GM18508 (cell line): ENCODE results near the gene DPH5.
"Not testable (repeated sequence)": the region's sequence is repeated elsewhere in the genome, so short reads cannot be mapped to it uniquely, and the experiment has no call there.

Source experiments
- ATAC-seq: cut with Tn5 transposase; IDR thresholded peaks from one replicate; pipeline ENCODE4 v1.9.1; 2021; ENCODE audit warnings: moderate number of reproducible peaks; ENCODE audit not compliant: insufficient read depth, unreplicated experiment

The DPH5 gene

DNA sequence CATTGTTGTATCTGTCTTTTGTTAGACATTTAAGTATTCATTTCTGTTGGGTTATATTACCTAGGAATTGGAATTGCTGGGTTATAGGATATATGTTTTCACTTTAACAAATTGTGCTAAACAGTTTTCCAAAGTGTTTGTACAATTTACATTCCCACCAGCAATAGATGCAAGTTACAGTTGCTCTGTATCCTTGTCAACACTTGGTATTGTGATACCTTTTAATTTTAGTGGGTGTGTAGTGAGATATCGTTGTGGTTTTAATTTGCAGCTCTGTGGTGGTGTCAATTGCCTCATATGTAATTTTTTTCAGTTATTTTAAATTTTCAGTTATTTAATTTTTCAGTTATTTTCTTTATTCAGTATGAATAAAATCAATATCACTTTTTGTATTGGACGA, 7.4 kb upstream of the DPH5 start:
- ATAC-seq = no peak

- ATAC-seq = not testable (repeated sequence)
Observed at GRCh38 chr1:101032129-101032528, 6.5 kb upstream of the DPH5 start.

DNA sequence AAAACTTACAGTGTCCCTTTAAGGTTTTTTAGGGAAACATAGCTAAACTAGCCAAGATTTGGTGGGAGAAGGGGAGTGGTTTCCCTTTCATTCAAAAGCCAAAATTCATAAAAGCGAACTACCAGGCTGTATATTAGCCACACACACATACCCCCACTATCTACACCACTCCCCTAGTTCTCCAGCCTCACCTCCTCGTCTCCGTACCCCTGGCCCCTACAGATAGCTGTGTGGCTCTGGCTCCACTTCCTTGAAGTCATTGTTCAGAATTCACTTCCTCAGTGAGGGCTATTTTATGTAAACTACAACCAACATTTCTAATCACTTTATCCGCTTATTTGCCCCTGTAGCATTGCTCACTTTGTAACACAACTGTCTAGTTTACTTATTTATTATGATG, 5.3 kb upstream of the DPH5 start:
- ATAC-seq = no peak

- ATAC-seq = no peak
Observed at GRCh38 chr1:101029184-101029583, 3.6 kb upstream of the DPH5 start.

GRCh38 chr1:101028466-101028865, 2.9 kb upstream of the DPH5 start:
- ATAC-seq = no peak

DNA sequence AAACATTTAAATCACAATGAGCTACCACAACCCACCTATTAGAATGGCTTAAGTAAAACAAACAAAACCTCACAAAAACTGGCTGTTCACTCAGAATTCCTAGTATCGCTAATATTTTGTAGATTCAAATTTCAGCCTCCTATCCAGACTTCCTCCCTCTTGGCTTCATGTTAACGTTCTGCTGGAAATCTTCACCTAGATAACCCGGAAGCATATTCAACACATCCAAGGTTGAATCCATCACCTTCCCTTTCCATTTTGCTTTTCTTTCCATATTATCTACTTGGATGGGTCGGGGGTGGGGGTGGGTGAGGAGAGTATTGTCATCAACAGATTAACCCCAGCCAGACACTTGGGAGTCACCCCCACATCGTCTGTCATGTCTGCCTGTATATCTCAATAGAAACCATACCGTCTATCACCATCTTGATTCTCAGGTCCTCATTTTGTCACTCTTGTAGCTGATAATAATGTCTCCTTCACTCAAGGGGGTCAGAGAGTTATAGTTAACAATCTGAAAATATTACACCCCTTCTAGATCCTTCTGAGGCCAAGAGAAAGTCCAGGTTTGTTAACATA, 1.7 kb upstream of the DPH5 start:
- ATAC-seq = no peak

DNA sequence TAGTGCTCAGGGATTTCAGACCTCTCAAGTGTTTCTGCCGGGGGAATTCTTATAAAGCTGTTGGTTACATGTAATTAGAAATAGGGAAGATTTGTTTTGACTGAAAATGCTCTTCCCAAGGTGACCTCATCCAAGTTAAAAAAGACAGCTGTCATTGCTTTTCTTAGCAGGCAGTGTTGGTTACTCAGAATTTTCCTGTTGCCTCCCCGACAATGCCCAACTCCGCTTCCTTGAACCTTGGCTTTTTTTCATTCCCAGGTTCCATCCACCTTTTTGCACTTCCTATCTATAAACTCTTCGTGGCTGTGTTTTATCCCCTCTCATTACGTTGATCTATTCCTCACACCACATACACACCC, 825 bp upstream of the DPH5 start:
- ATAC-seq = no peak

DNA sequence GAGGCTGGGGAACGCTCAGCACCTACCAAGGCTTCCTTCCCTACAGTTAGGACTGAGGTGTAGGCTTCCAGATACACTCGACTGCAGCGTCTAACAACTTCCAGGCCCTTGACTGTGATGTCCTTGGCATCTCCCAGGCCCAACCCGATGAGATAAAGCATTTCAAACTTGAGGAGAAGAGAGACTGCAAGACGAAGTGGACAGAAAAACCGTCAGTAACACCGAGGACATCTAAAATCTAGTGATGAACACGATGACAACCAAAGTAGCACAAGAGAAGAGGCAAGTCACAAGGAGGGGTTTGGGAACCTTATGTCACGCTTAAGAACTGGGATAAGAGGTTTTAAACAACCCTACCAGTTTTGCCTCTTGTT, 314 bp downstream of the DPH5 start:
- peak; percentile 10 for ATAC-seq

- no peak for ATAC-seq
Observed at GRCh38 chr1:101022294-101022693, 3.3 kb downstream of the DPH5 start.

DNA sequence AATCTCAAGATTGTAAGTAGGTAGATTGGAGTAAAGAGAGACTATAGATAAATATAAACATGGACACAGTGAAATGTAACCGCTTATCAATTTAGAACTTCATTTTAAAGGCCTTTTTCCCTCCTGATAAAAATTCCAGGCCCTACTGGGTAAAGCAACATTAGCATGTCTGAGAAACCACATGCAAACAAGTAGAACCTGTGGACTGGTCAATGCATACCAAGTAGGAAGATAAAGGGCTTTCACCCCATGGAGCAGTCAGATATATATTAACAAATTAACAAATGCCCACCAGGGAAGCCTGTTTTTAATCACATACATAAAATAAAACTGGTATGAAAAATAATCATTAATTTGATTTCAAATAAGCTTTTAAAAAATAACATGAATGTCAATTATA, 8.1 kb downstream of the DPH5 start:
- no peak for ATAC-seq

DNA sequence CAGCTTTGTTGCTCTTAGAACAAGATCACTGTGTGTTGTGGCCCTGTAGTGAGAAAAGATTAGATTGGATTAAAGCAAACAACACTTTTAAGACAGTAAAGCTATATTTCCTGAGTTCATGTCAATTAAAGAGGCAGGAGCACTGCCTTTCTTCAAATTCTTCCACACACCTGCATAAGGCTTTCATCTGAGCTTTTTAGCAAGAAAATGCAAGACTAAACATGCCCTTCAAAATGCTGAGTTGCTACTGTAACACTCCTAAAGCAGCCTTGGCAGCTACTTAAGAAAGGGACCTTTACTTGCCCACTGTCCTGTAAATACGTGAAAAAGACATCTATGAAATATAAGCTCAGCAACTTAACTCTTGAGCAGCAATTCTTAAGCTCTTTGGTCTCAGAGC, 11.8 kb downstream of the DPH5 start:
- ATAC-seq = no peak

DNA sequence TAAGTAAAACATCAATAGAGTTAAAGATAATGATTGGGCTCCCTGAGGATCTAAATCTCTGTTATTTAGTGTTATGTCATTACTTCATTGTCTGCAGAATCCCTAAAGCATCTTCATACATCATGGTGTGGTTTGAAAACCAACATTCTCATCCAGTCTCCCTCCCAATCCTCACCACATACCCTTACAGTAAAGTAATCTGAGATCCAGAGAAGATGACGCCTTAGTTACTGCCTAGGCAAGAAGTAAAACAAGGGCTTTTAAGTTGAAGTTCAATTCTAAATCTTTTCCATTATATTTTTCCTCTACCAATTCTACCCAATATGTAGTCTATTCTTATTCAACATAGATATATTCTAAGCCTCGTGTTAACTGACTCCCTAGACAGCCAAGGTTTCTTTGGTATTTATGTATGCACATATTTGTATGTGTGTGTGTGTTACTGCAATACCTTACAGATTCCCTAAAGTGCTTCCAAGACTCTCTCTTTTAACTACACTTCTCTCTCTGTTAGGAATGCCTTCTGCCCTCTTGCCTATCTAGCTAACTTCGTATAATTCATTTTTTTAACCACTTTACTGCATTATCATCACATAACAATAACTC, 17.3 kb downstream of the DPH5 start:
- no peak for ATAC-seq

- no peak for ATAC-seq
Observed at GRCh38 chr1:101006553-101006952, 19.0 kb downstream of the DPH5 start.

DNA sequence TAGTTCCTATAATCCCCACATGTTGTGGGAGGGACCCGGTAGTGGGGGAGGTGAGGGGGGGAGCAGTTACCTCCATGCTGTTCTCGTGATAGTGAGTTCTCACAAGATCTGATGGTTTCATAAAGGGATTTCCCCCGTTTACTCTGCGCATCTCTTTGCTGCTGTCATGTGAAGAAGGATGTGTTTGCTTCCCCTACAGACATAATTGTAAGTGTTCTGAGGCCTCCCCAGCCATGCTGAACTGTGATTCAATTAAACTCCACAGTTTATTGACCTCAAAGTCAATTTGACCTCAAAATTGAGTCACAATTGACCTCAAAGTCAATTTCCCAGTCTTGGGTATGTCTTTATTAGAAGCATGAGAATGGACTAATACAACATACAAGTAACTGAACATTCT, 19.7 kb downstream of the DPH5 start:
- ATAC-seq = no peak

DNA sequence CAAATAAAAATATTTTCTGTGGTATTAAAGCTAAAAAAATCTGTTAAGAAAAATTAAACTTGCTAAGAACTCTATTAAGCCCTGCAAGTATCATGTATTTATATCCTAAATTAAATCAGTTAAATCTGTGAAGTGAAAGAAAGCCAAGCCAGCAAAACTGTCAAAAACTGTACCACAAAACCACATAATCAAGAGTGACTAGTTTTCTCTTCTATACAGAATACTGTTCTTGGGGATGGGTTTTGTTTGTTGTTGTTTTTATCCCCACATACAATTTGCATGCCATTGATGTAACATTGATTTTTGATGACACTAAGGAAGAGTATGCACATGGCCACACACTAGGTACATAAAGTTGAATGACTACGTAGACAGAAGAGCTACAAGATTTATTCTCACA, 20.4 kb downstream of the DPH5 start:
- ATAC-seq = no peak

DNA sequence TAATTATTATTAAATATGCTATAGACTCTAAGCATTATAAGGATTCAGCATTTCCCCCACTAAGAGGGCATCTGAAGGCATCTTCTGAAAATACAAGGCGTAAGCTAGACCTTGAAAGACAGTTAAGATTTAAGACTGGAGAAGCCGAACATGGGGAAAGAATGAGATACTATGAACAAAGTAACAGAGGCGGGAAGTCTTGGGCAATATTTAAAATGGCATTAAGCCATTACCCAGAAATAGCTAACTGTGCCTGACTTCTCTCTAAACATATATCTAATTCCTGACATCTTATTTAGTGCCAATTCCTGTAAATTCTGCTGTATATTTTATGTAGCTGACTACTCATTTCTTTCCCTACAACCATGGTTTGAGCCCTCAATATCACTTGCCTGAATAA, 20.9 kb downstream of the DPH5 start:
- no peak for ATAC-seq

GRCh38 chr1:101004061-101004460, 21.5 kb downstream of the DPH5 start:
- no peak for ATAC-seq

DNA sequence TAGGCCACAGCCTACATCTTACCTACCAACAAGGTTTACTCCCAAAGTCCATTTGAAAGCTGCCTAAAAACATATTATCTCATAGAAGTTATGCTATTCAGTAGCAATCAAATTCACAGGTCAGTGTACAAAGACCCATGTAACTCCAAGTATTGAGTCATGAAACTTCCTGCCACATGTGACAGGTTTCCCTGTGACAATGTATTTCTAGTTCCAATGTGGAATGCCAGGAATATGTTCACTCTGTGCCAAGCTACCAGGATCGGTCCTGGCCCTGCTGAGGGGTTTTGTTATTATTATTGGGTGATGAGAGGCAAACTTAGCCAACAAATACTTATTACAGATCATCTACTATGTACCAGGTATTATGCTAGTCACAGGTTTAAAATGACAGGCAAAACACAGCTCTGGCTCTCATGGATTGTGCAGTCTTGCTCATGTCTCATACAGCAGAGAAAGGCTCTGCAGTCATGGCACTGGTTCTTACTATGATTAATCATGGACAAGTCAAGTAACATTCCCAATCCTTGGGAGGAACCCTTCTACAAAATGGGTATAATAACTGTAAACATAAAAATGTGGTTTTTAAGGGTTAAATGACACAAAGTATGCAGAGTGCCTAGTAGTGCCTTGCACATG, 22.5 kb downstream of the DPH5 start:
- no peak for ATAC-seq

DNA sequence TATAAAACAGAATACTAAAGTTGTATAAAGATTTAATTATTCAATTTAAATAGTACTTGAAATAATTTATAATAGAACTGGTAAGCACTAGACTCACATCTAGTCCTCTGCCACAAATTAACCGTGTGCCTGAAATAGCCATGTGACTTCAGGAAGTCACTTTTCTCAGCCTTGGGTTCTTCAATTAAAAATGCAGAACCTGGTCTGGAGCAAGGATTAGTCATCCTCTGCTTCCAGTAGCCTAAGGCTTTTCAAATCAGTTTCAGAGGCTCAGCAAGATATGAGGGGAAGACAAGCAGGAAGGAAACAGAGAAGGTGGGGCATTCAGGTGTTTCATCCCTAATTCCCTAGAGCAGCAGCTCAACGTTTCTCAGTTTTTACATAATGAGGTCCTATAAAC, 23.0 kb downstream of the DPH5 start:
- no peak for ATAC-seq

DNA sequence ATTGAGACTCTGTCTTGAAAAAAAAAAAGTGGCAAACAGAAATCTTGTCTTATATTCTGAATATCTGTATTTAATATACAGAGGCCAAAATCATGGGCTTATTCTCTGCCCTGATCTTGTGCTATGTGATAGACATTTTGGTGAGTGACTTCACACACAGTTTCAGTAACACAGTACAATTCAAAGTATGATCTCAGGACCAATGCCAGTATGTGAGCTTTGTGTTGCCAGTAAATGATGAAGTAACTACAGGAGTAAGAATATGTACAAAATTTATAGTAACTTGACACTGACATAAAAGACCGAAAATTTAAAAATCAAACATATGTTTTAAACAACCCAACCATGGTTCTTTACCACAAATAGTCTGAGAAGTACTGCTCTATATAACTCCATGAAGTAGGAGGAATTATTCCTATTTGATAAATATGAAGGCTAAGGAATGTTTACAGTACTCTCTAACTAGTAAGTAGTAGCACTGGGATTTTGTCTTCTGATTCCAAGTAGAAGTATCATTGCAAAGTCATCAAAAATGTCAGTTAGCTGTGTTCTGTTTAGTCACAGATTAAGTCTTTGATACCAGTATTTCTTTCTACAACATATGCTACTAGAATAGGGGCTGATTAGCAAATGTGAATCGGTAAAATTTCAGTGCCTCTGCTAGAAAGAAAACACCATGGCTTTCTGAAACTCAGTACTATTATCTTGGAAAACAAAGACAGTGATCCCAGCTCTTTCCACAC, 25.3 kb downstream of the DPH5 start:
- ATAC-seq = no peak

GRCh38 chr1:100998426-100998825, 27.2 kb downstream of the DPH5 start:
- no peak for ATAC-seq
